DOHH2 (cell line): ENCODE results near the gene GLIS2.

Experiments
- H3F3A ChIP-seq: fragments of 200-600 bp; sonication (generic), shearing (Covaris generic); 2 replicates; pipeline ENCODE4 v1.6.0; 2016; ENCODE audit warnings: antibody characterized with exemption, mild to moderate bottlenecking; ENCODE audit not compliant: control insufficient read depth, insufficient read depth
- H3K27ac ChIP-seq: fragments of 200-600 bp; sonication (generic); 2 replicates; pipeline ENCODE4 v1.5.1; 2014; ENCODE audit warnings: low read depth, mild to moderate bottlenecking, low read length, moderate library complexity
- H3K27me3 ChIP-seq: fragments of 200-600 bp; sonication (generic); 2 replicates; pipeline ENCODE4 v1.6.1; 2014; ENCODE audit warnings: mild to moderate bottlenecking, low read length, mixed read lengths; ENCODE audit not compliant: control insufficient read depth
- H3K36me3 ChIP-seq: fragments of 200-600 bp; sonication (generic); 2 replicates; pipeline ENCODE4 v1.6.1; 2014; ENCODE audit warnings: mild to moderate bottlenecking, low read length, moderate library complexity, mixed read lengths; ENCODE audit not compliant: control insufficient read depth
- H3K4me1 ChIP-seq: fragments of 200-600 bp; sonication (generic); 2 replicates; pipeline ENCODE4 v1.6.1; 2014; ENCODE audit warnings: mild to moderate bottlenecking, low read length, mixed read lengths; ENCODE audit not compliant: control insufficient read depth
- H3K4me2 ChIP-seq: fragments of 200-600 bp; sonication (generic); 2 replicates; pipeline ENCODE4 v1.6.0; 2014; ENCODE audit warnings: mild to moderate bottlenecking, low read length, moderate library complexity
- H3K4me3 ChIP-seq: fragments of 200-600 bp; sonication (generic); 2 replicates; pipeline ENCODE4 v1.5.1; 2014; ENCODE audit warnings: mild to moderate bottlenecking, low read length, mixed read lengths
- H3K79me2 ChIP-seq: fragments of 200-600 bp; sonication (generic); 2 replicates; pipeline ENCODE4 v1.6.1; 2014; ENCODE audit warnings: mild to moderate bottlenecking, low read length, mixed read lengths; ENCODE audit not compliant: control insufficient read depth
- H3K9me2 ChIP-seq: fragments of 200-600 bp; sonication (generic); replicated peaks from 2 replicates; pipeline ENCODE4 v1.6.1; 2014; ENCODE audit warnings: mild to moderate bottlenecking, low read length, mixed read lengths; ENCODE audit not compliant: control insufficient read depth
- H3K9me3 ChIP-seq: fragments of 200-600 bp; sonication (generic); 2 replicates; pipeline ENCODE4 v1.6.1; 2014; ENCODE audit warnings: antibody characterized with exemption, low read length, mixed read lengths; ENCODE audit not compliant: control insufficient read depth, insufficient read depth
- H4K20me1 ChIP-seq: fragments of 200-600 bp; sonication (generic); 2 replicates; pipeline ENCODE4 v1.6.0; 2014; ENCODE audit warnings: low read depth, mild to moderate bottlenecking, antibody characterized with exemption, low read length, moderate library complexity; ENCODE audit not compliant: control insufficient read depth, insufficient read depth
- CTCF ChIP-seq: fragments of 200-600 bp; sonication (generic); IDR thresholded peaks from one replicate; pipeline ENCODE4 v1.5.1; 2014; ENCODE audit warnings: antibody characterized with exemption, mild to moderate bottlenecking, low read depth, low read length; ENCODE audit not compliant: poor library complexity, severe bottlenecking
- EZH2phosphoT487 ChIP-seq: fragments of 200-600 bp; sonication (generic); IDR thresholded peaks from 2 replicates; pipeline ENCODE4 v1.6.1; 2017; ENCODE audit warnings: borderline replicate concordance, mild to moderate bottlenecking, antibody characterized with exemption, low read length, moderate library complexity, mixed read lengths

The GLIS2 gene

GRCh38 chr16:4351880-4352279, 36.0 kb downstream of the GLIS2 start:
- H3K79me2 ChIP-seq, result peaks cover 42% of the 10 kb centered on the region
- H3K9me3 ChIP-seq, result no peaks in the 10 kb centered on the region
- no peak overlapping the region for H3K27ac ChIP-seq
- H3F3A ChIP-seq, result no peaks in the 10 kb centered on the region
- 0 out of 2 replicates have a peak overlapping the region, but pooled peaks have one; percentile 20 for H3K4me3 ChIP-seq
- H3K9me2 ChIP-seq, result no peaks in the 10 kb centered on the region
- H3K27me3 ChIP-seq, result no peaks in the 10 kb centered on the region
- H3K36me3 ChIP-seq, result peaks cover 29% of the 10 kb centered on the region
- H3K4me1 ChIP-seq, result peaks cover 15% of the 10 kb centered on the region
- no peaks in the 10 kb centered on the region for H4K20me1 ChIP-seq
- TF ChIP-seq EZH2phosphoT487, result no peak
- TF ChIP-seq CTCF, result no peak
- peak overlapping the region; percentile 49 for H3K4me2 ChIP-seq

- Histone ChIP-seq H3K27me3 (no peaks in the 10 kb centered on the region), H3F3A (no peaks in the 10 kb centered on the region), H3K27ac (no peak overlapping the region), H3K79me2 (peaks cover 33% of the 10 kb centered on the region), H3K9me3 (no peaks in the 10 kb centered on the region), H3K4me3 (no peak overlapping the region), H3K36me3 (peaks cover 22% of the 10 kb centered on the region), H4K20me1 (no peaks in the 10 kb centered on the region), H3K9me2 (no peaks in the 10 kb centered on the region), H3K4me2 (no peak overlapping the region), H3K4me1 (peaks cover 15% of the 10 kb centered on the region)
- TF ChIP-seq CTCF (no peak), EZH2phosphoT487 (no peak)
Measured at GRCh38 chr16:4352843-4353242, 37.0 kb downstream of the GLIS2 start.

GRCh38 chr16:4353675-4354074, 37.8 kb downstream of the GLIS2 start:
- Histone ChIP-seq H3K27me3 (no peaks in the 10 kb centered on the region), H3K36me3 (peaks cover 18% of the 10 kb centered on the region), H3F3A (no peaks in the 10 kb centered on the region), H3K9me2 (no peaks in the 10 kb centered on the region), H3K79me2 (peaks cover 24% of the 10 kb centered on the region), H3K4me1 (peaks cover 15% of the 10 kb centered on the region), H4K20me1 (no peaks in the 10 kb centered on the region), H3K4me3 (no peak overlapping the region), H3K9me3 (no peaks in the 10 kb centered on the region), H3K27ac (no peak overlapping the region), H3K4me2 (no peak overlapping the region)
- TF ChIP-seq EZH2phosphoT487, result no peak
- TF ChIP-seq CTCF, result no peak
